Ectodermal cell (in vitro differentiated cells): ENCODE data around the gene TMTC2.

ENCODE experiments used
- H3K27ac ChIP-seq: 2 replicates; pipeline ENCODE4 v1.7.0; 2013; ENCODE audit warnings: mild to moderate bottlenecking, low read depth, low read length; ENCODE audit not compliant: insufficient read depth, poor library complexity, severe bottlenecking
- H3K27me3 ChIP-seq: 2 replicates; pipeline ENCODE4 v1.7.0; 2013; ENCODE audit warnings: mild to moderate bottlenecking, low read length; ENCODE audit not compliant: insufficient read depth, control insufficient read depth, poor library complexity, severe bottlenecking
- H3K36me3 ChIP-seq: one replicate; pipeline ENCODE4 v1.7.0; 2013; ENCODE audit warnings: low read length; ENCODE audit not compliant: control insufficient read depth, insufficient read depth
- H3K4me1 ChIP-seq: one replicate; pipeline ENCODE4 v1.7.0; 2013; ENCODE audit warnings: low read length; ENCODE audit not compliant: control insufficient read depth, insufficient read depth
- H3K4me3 ChIP-seq: 2 replicates; pipeline ENCODE4 v1.7.0; 2013; ENCODE audit warnings: low read depth, low read length, control low read depth; ENCODE audit not compliant: insufficient read depth
- H3K9me3 ChIP-seq: 2 replicates; pipeline ENCODE4 v1.7.0; 2013; ENCODE audit warnings: mild to moderate bottlenecking, low read length, moderate library complexity; ENCODE audit not compliant: control insufficient read depth
- WGBS, 2 experiments: methylation state at CpG; one replicate each; pipeline ENCODE4 v1.1.7; 2013; ENCODE audit warnings: missing lambda C conversion rate in 2 of 2; 5-methylcytosine and 5-hydroxymethylcytosine counted together

TMTC2 gene

GRCh38 chr12:83042441-83043200 lies 355.9 kb downstream of the TMTC2 start:
- no peak overlapping the region for H3K4me3 ChIP-seq
- H3K27ac ChIP-seq: peak overlapping the region; percentile 86
- H3K9me3 ChIP-seq: no peaks in the 10 kb centered on the region
- peaks cover 15% of the 10 kb centered on the region for H3K4me1 ChIP-seq
- WGBS, 2 experiments: 39 to 45% methylated on average over 9 of the region's 9 CpGs
- H3K27me3 ChIP-seq: no peaks in the 10 kb centered on the region
- no peaks in the 10 kb centered on the region for H3K36me3 ChIP-seq

GRCh38 chr12:83044736-83045135 lies 358.0 kb downstream of the TMTC2 start:
- Histone ChIP-seq H3K4me3 (no peak overlapping the region), H3K36me3 (no peaks in the 10 kb centered on the region), H3K4me1 (peaks cover 15% of the 10 kb centered on the region), H3K27me3 (no peaks in the 10 kb centered on the region), H3K27ac (no peak overlapping the region), H3K9me3 (no peaks in the 10 kb centered on the region)
- 95 to 100% methylated on average over 1 of the region's 1 CpG for WGBS, 2 experiments

DNA sequence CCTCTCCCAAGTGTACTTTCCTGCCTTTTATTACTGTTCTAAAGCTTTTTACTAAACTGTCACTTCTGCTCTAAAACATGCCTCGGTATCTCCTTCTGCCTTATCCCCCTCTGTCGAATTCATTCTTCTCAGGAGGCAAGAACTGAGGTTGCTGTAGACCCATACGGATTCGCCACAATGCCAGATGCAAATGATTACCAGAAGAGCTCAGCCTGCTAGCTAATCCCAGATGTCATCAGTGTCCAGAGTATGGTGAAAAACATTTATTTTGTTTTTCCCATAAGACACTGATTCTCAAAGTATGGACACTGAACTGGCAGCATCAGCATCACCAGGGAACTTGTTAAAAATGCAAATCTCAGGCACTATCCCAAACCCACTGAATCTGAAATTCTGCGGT lies 359.3 kb downstream of the TMTC2 start:
- Histone ChIP-seq H3K36me3 (no peaks in the 10 kb centered on the region), H3K27ac (no peak overlapping the region), H3K27me3 (no peaks in the 10 kb centered on the region), H3K4me1 (peaks cover 15% of the 10 kb centered on the region), H3K9me3 (no peaks in the 10 kb centered on the region), H3K4me3 (no peak overlapping the region)
- 91 to 92% methylated on average over 5 of the region's 5 CpGs for WGBS, 2 experiments

DNA sequence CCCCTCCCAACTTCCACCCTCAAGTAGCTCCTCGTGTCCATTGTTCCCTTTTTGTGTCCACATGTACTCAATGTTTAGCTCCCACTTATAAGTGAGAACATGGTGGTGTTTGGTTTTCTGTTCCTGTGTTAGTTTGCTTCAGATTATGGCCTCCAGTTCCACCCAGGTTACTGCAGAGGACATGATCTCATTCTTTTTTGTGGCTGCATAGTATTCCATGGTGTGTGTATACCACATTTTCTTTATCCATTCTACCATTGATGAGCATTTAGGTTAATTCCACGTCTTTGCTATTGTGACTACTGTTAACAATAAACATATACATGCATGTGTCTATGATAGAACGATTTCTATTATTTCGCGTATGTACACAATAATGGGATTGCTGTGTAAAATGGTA lies 362.6 kb downstream of the TMTC2 start:
- no peak overlapping the region for H3K4me3 ChIP-seq
- no peaks in the 10 kb centered on the region for H3K36me3 ChIP-seq
- no peaks in the 10 kb centered on the region for H3K4me1 ChIP-seq
- no peaks in the 10 kb centered on the region for H3K27me3 ChIP-seq
- 94 to 98% methylated on average over 5 of the region's 5 CpGs for WGBS, 2 experiments
- H3K27ac ChIP-seq: no peak overlapping the region
- no peaks in the 10 kb centered on the region for H3K9me3 ChIP-seq

GRCh38 chr12:83052890-83053541 lies 366.3 kb downstream of the TMTC2 start:
- H3K27me3 ChIP-seq: no peaks in the 10 kb centered on the region
- H3K27ac ChIP-seq: no peak overlapping the region
- no peaks in the 10 kb centered on the region for H3K4me1 ChIP-seq
- WGBS, 2 experiments: 91 to 92% methylated on average over 3 to 4 of the region's 4 CpGs
- no peaks in the 10 kb centered on the region for H3K36me3 ChIP-seq
- H3K9me3 ChIP-seq: no peaks in the 10 kb centered on the region
- no peak overlapping the region for H3K4me3 ChIP-seq

DNA sequence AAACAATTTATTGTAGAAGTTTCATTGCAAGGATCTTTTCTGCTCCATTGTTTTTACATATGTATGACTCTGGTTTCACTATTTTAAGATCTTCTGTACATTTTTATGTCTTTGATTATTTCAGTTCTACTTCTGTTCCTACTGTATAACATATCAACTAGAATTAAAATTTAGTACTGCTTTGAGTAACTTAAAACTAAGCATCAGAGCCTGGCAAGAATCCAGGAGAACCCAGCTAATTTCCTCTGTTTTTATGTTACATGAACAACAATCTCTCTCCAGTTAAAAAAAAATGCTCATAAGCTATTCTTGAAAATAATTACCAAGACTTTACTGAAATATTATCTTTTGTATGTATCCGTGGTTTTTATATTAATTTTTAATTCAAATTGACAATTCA lies 370.7 kb downstream of the TMTC2 start:
- Histone ChIP-seq H3K9me3 (no peaks in the 10 kb centered on the region), H3K36me3 (no peaks in the 10 kb centered on the region), H3K27me3 (no peaks in the 10 kb centered on the region), H3K4me3 (no peak overlapping the region), H3K4me1 (no peaks in the 10 kb centered on the region), H3K27ac (no peak overlapping the region)
- WGBS, 2 experiments: no CpG with 5 or more reads among the region's 1 CpG

DNA sequence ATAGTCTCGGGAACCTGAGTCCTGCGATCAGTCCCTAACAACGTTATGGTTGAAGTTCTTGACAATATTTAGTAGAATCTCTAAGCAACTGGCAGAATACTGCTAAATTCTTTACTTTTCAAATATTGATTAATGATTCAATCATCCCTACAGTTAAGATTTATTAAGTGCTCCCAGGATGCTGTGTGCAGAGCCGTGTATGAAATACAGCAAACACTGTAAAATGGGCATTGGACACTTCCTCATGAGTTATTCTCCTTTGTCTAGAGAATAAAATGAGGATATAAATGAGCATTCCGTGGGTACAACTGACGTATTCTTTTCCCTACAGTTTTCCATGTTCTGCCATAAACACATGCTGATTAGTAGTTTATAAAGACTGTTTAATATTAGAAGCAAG lies 372.4 kb downstream of the TMTC2 start:
- WGBS, 2 experiments: 91 to 93% methylated on average over 2 to 6 of the region's 6 CpGs

DNA sequence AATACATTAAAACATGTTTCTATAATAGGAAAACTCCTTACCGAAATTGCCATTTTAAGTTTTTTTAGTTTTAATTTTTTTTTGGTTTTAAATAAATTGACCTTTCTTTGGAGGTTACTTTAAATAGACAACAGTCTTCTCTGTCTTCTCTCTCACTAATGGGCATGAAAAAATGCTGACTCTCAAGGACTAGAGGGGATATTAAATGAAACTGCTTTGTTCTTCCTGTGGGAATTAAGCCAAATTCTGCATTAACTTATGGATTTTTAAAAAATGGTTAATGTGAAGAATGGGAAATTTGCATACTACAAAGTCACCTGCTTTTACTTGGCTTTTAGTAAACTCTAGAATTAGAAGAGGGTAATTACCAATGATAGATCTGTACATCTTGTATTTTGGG lies 378.9 kb downstream of the TMTC2 start:
- Histone ChIP-seq H3K27ac (no peak overlapping the region), H3K27me3 (no peaks in the 10 kb centered on the region), H3K9me3 (no peaks in the 10 kb centered on the region), H3K4me3 (no peak overlapping the region), H3K4me1 (no peaks in the 10 kb centered on the region), H3K36me3 (no peaks in the 10 kb centered on the region)
- no CpG with 5 or more reads among the region's 1 CpG for WGBS, 2 experiments

More for the DNA sequence above, 372.4 kb downstream of the TMTC2 start:
- Histone ChIP-seq H3K4me1 (no peaks in the 10 kb centered on the region), H3K27me3 (no peaks in the 10 kb centered on the region), H3K4me3 (no peak overlapping the region), H3K36me3 (no peaks in the 10 kb centered on the region), H3K27ac (no peak overlapping the region), H3K9me3 (no peaks in the 10 kb centered on the region)

- Histone ChIP-seq H3K27ac (no peak overlapping the region), H3K4me1 (no peaks in the 10 kb centered on the region), H3K4me3 (no peak overlapping the region), H3K36me3 (no peaks in the 10 kb centered on the region), H3K27me3 (no peaks in the 10 kb centered on the region), H3K9me3 (no peaks in the 10 kb centered on the region)
These were observed 381.3 kb downstream of the TMTC2 start for GRCh38 chr12:83067981-83068380.

DNA sequence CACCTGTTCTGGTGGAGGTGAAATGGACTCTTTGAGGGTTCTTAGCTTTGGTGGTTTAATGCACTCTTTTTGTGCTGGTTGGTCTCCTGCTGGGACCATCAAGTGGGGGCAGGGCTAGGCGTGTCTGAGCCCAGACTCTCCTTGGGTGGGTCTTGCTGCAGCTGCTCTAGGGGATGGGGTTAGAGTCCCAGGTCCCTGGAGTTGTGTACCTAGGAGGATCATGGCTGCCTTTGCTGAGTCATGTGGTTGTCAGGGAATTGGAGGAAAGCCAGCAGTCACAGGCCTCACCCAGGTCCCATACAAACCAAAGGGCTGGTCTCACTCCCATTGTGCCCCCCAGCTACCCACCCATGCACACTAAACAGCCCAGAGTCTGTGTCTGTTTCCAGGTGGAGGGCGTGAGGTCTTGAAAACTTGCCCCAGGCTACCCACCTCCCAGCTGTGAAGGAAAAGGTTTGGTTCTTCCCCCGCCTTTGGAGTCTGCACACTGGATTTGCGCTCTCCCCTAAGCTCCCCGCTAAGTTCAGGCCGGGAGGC lies 387.7 kb downstream of the TMTC2 start:
- no peaks in the 10 kb centered on the region for H3K27me3 ChIP-seq
- no peaks in the 10 kb centered on the region for H3K9me3 ChIP-seq
- no peaks in the 10 kb centered on the region for H3K36me3 ChIP-seq
- 94 to 95% methylated on average over 6 of the region's 6 CpGs for WGBS, 2 experiments
- H3K4me1 ChIP-seq: no peaks in the 10 kb centered on the region
- H3K27ac ChIP-seq: no peak overlapping the region
- no peak overlapping the region for H3K4me3 ChIP-seq
